GM23338 (cell line): Measurements from ENCODE around the gene FBXO34. TPM values are rescaled to one million over a fixed set of nuclear protein-coding genes. Genes with fewer than 3 reads are reported as not detected.

Experiments used
- ATAC-seq: fragments of 200-7000 bp; cut with Tn5 transposase; 3 replicates; pipeline ENCODE4 v1.9.1; 2020
- DNase-seq: peaks from one replicate; pipeline ENCODE4 v3.0.0-alpha.2; 2015; ENCODE audit warnings: low spot score
- H2AFZ ChIP-seq: fragments of 200-600 bp; sonication (generic); 2 replicates; pipeline ENCODE4 v1.8.0; 2016; ENCODE audit warnings: antibody characterized with exemption, mild to moderate bottlenecking, moderate library complexity
- H3F3A ChIP-seq: fragments of 200-600 bp; sonication (generic); replicated peaks from 2 replicates; pipeline ENCODE4 v1.8.0; 2017; ENCODE audit warnings: antibody characterized with exemption, mixed run types, low read depth
- H3K27ac ChIP-seq: fragments of 200-600 bp; sonication (generic); 2 replicates; pipeline ENCODE4 v1.6.1; 2016; ENCODE audit warnings: low read depth
- H3K27me3 ChIP-seq: fragments of 200-600 bp; sonication (generic); 2 replicates; pipeline ENCODE4 v1.8.0; 2016; ENCODE audit warnings: mild to moderate bottlenecking, mixed run types, moderate library complexity; ENCODE audit not compliant: insufficient read depth
- H3K36me3 ChIP-seq: fragments of 200-600 bp; sonication (generic); 2 replicates; pipeline ENCODE4 v1.8.0; 2016; ENCODE audit warnings: mild to moderate bottlenecking; ENCODE audit not compliant: insufficient read depth
- H3K4me1 ChIP-seq: fragments of 200-600 bp; sonication (generic); 2 replicates; pipeline ENCODE4 v1.8.0; 2016; ENCODE audit warnings: mild to moderate bottlenecking, moderate library complexity; ENCODE audit not compliant: insufficient read depth
- H3K4me2 ChIP-seq: fragments of 200-600 bp; sonication (generic); 2 replicates; pipeline ENCODE4 v1.7.1; 2017; ENCODE audit warnings: mixed run types
- H3K4me3 ChIP-seq: fragments of 200-600 bp; sonication (generic); 2 replicates; pipeline ENCODE4 v1.6.1; 2016; ENCODE audit warnings: mixed run types
- H3K79me2 ChIP-seq: fragments of 200-600 bp; sonication (generic); replicated peaks from 2 replicates; pipeline ENCODE4 v1.8.0; 2017; ENCODE audit warnings: mild to moderate bottlenecking; ENCODE audit not compliant: insufficient read depth
- H3K9me2 ChIP-seq: fragments of 200-600 bp; sonication (generic); 2 replicates; pipeline ENCODE4 v1.8.0; 2017; ENCODE audit not compliant: insufficient read depth
- H4K20me1 ChIP-seq: fragments of 200-600 bp; sonication (generic); replicated peaks from 2 replicates; pipeline ENCODE4 v1.8.0; 2017; ENCODE audit warnings: mild to moderate bottlenecking; ENCODE audit not compliant: insufficient read depth
- H3K27ac Mint-ChIP-seq: 2 replicates; pipeline ENCODE4 v1.8.0; 2020; ENCODE audit warnings: inconsistent platforms, mild to moderate bottlenecking, moderate library complexity, mixed read lengths
- H3K27me3 Mint-ChIP-seq: 3 replicates; pipeline ENCODE4 v1.8.0; 2022; ENCODE audit warnings: low read depth, mild to moderate bottlenecking, moderate library complexity, mixed read lengths, inconsistent platforms; ENCODE audit not compliant: insufficient read depth, poor library complexity
- H3K36me3 Mint-ChIP-seq: 3 replicates; pipeline ENCODE4 v1.8.0; 2021; ENCODE audit warnings: low read depth, mild to moderate bottlenecking, inconsistent platforms, moderate library complexity, mixed read lengths
- H3K4me1 Mint-ChIP-seq: 3 replicates; pipeline ENCODE4 v1.8.0; 2020; ENCODE audit warnings: mild to moderate bottlenecking, inconsistent platforms, mixed read lengths
- H3K4me3 Mint-ChIP-seq: 3 replicates; pipeline ENCODE4 v1.8.0; 2021; ENCODE audit warnings: moderate library complexity, mild to moderate bottlenecking, inconsistent platforms, mixed read lengths
- H3K9me3 Mint-ChIP-seq: 3 replicates; pipeline ENCODE4 v1.8.0; 2020; ENCODE audit warnings: moderate library complexity, mild to moderate bottlenecking, inconsistent platforms, mixed read lengths
- CREB1 ChIP-seq: fragments of 250-450 bp; sonication (Bioruptor Pico); IDR thresholded peaks from 2 replicates; pipeline ENCODE4 v1.5.0; 2020; ENCODE audit warnings: low read depth, mild to moderate bottlenecking, moderate library complexity
- EZH2 ChIP-seq: fragments of 200-600 bp; sonication (generic); IDR thresholded peaks from one replicate; pipeline ENCODE4 v1.8.0; 2017; ENCODE audit warnings: antibody characterized with exemption, mild to moderate bottlenecking, low read depth; ENCODE audit not compliant: unreplicated experiment
- EZH2phosphoT487 ChIP-seq: fragments of 200-600 bp; sonication (generic); IDR thresholded peaks from one replicate; pipeline ENCODE4 v1.8.1; 2018; ENCODE audit warnings: antibody characterized with exemption; ENCODE audit not compliant: unreplicated experiment
- JUNB ChIP-seq: IDR thresholded peaks from one replicate; pipeline ENCODE4 v1.6.1; 2016; ENCODE audit warnings: antibody characterized with exemption; ENCODE audit not compliant: unreplicated experiment
- NANOG ChIP-seq: IDR thresholded peaks from 2 replicates; pipeline ENCODE4 v1.6.1; 2016; ENCODE audit warnings: antibody characterized with exemption, borderline replicate concordance
- POLR2AphosphoS5 ChIP-seq: IDR thresholded peaks from 2 replicates; pipeline ENCODE4 v1.6.1; 2016; ENCODE audit warnings: antibody characterized with exemption, low read depth
- REST ChIP-seq: IDR thresholded peaks from one replicate; pipeline ENCODE4 v1.6.1; 2018; ENCODE audit warnings: antibody characterized with exemption; ENCODE audit not compliant: unreplicated experiment
- STAT1 ChIP-seq: IDR thresholded peaks from one replicate; pipeline ENCODE4 v1.6.1; 2016; ENCODE audit warnings: antibody characterized with exemption; ENCODE audit not compliant: unreplicated experiment
- ZNF114 ChIP-seq: fragments of 250-450 bp; sonication (Bioruptor Pico); IDR thresholded peaks from 2 replicates; pipeline ENCODE4 v1.5.0; 2020; ENCODE audit warnings: mild to moderate bottlenecking, moderate library complexity
- ZNF331 ChIP-seq: fragments of 250-450 bp; sonication (Bioruptor Pico); IDR thresholded peaks from 2 replicates; pipeline ENCODE4 v1.5.0; 2020; ENCODE audit warnings: low read depth, mild to moderate bottlenecking, moderate library complexity
- polyA plus RNA-seq: library from polyadenylated mRNA; unstranded; fragments of >200 nt; fragmentation: Nextera tagmentation; extraction: Ambion mirVana; gene quantifications from 2 replicates; pipeline ENCODE4 v1.2.1, GENCODE V29; 2016
- total RNA-seq: library from RNA; depleted of rRNA; stranded (reverse); fragments of >200 nt; shearing (Covaris generic); gene quantifications from 2 replicates; pipeline ENCODE4 v1.2.3, GENCODE V29; 2014
- TF ChIP-seq, protein P1 (sequence below), 2 experiments: fragments of 200-600 bp in 1 of 2; sonication (generic) in 1 of 2; conservative IDR thresholded peaks; 2 replicates each; pipeline versions ENCODE4 v1.5.1 to v1.6.1; 2016 to 2017; ENCODE audit warnings: antibody characterized with exemption in 2 of 2, low read depth in 2 of 2, mild to moderate bottlenecking in 2 of 2, moderate library complexity in 1 of 2
- TF ChIP-seq, protein P2 (sequence below): IDR thresholded peaks from 2 replicates; pipeline ENCODE4 v1.6.1; 2016; ENCODE audit warnings: antibody characterized with exemption
- TF ChIP-seq, protein P3 (sequence below): fragments of 250-450 bp; sonication (Bioruptor Pico); IDR thresholded peaks from 2 replicates; pipeline ENCODE4 v1.5.0; 2020; ENCODE audit warnings: mild to moderate bottlenecking, moderate library complexity

The FBXO34 gene
- total and polyA plus RNA-seq, 2 experiments from 2014 or later = 9.4 to 13.4 TPM

DNA sequence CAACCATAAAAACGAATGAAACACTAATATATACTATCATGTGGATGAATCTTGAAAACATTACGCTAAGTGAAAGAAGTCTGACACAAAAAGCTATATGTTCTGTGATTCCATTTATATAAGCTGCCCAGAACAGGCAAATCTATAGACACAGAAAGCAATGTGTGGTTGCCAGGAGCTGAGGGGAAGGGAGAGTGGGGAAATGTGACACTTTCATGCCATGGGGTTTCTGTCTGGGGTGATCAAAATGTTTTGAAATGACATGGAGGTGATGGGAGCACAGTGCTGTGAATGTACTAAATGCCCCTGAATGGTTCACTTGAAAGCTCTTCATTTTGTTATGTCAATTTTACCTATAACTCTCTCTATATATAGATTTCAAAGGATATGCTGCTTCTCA is 110.3 kb downstream of the FBXO34 start (continued):
- TF ChIP-seq CREB1 (CRISPR knock-in tag) = no peak
- no peak for TF ChIP-seq EZH2phosphoT487
- no peak for TF ChIP-seq POLR2AphosphoS5
- TF ChIP-seq NANOG = no peak
- TF ChIP-seq JUNB = no peak

- H3K4me1 Mint-ChIP-seq = no peaks in the 10 kb centered on the region
- H3K9me2 ChIP-seq = no peaks in the 10 kb centered on the region
- no peaks in the 10 kb centered on the region for H3F3A ChIP-seq
- H3K36me3 ChIP-seq = peaks cover 18% of the 10 kb centered on the region
- no peaks in the 10 kb centered on the region for H3K79me2 ChIP-seq
- peaks cover 7% of the 10 kb centered on the region for H4K20me1 ChIP-seq
- peaks cover 22% of the 10 kb centered on the region for H3K36me3 Mint-ChIP-seq
- H3K27me3 Mint-ChIP-seq = no peaks in the 10 kb centered on the region
- no peaks in the 10 kb centered on the region for H3K4me1 ChIP-seq
- no peak overlapping the region for H3K4me3 Mint-ChIP-seq
- no peak for ATAC-seq
- no peaks in the 10 kb centered on the region for H3K9me3 Mint-ChIP-seq
- no peak overlapping the region for H3K27ac ChIP-seq
- H2AFZ ChIP-seq = no peak overlapping the region
- no peaks in the 10 kb centered on the region for H3K27me3 ChIP-seq
- DNase-seq = no peak
- TF ChIP-seq ZNF331 = no peak
- TF ChIP-seq ZNF114 (CRISPR knock-in tag) = no peak
- TF ChIP-seq CREB1 (CRISPR knock-in tag) = no peak
- TF ChIP-seq, protein P1, sequence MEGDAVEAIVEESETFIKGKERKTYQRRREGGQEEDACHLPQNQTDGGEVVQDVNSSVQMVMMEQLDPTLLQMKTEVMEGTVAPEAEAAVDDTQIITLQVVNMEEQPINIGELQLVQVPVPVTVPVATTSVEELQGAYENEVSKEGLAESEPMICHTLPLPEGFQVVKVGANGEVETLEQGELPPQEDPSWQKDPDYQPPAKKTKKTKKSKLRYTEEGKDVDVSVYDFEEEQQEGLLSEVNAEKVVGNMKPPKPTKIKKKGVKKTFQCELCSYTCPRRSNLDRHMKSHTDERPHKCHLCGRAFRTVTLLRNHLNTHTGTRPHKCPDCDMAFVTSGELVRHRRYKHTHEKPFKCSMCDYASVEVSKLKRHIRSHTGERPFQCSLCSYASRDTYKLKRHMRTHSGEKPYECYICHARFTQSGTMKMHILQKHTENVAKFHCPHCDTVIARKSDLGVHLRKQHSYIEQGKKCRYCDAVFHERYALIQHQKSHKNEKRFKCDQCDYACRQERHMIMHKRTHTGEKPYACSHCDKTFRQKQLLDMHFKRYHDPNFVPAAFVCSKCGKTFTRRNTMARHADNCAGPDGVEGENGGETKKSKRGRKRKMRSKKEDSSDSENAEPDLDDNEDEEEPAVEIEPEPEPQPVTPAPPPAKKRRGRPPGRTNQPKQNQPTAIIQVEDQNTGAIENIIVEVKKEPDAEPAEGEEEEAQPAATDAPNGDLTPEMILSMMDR (conservative IDR thresholded peaks at IDR 0.05; ENCODE audit: low read depth in 2 of 2) = no peak
- no peak for TF ChIP-seq REST
- TF ChIP-seq, protein P2, sequence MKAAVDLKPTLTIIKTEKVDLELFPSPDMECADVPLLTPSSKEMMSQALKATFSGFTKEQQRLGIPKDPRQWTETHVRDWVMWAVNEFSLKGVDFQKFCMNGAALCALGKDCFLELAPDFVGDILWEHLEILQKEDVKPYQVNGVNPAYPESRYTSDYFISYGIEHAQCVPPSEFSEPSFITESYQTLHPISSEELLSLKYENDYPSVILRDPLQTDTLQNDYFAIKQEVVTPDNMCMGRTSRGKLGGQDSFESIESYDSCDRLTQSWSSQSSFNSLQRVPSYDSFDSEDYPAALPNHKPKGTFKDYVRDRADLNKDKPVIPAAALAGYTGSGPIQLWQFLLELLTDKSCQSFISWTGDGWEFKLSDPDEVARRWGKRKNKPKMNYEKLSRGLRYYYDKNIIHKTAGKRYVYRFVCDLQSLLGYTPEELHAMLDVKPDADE = no peak
- TF ChIP-seq JUNB = no peak
- no peak for TF ChIP-seq POLR2AphosphoS5
- TF ChIP-seq, protein P3, sequence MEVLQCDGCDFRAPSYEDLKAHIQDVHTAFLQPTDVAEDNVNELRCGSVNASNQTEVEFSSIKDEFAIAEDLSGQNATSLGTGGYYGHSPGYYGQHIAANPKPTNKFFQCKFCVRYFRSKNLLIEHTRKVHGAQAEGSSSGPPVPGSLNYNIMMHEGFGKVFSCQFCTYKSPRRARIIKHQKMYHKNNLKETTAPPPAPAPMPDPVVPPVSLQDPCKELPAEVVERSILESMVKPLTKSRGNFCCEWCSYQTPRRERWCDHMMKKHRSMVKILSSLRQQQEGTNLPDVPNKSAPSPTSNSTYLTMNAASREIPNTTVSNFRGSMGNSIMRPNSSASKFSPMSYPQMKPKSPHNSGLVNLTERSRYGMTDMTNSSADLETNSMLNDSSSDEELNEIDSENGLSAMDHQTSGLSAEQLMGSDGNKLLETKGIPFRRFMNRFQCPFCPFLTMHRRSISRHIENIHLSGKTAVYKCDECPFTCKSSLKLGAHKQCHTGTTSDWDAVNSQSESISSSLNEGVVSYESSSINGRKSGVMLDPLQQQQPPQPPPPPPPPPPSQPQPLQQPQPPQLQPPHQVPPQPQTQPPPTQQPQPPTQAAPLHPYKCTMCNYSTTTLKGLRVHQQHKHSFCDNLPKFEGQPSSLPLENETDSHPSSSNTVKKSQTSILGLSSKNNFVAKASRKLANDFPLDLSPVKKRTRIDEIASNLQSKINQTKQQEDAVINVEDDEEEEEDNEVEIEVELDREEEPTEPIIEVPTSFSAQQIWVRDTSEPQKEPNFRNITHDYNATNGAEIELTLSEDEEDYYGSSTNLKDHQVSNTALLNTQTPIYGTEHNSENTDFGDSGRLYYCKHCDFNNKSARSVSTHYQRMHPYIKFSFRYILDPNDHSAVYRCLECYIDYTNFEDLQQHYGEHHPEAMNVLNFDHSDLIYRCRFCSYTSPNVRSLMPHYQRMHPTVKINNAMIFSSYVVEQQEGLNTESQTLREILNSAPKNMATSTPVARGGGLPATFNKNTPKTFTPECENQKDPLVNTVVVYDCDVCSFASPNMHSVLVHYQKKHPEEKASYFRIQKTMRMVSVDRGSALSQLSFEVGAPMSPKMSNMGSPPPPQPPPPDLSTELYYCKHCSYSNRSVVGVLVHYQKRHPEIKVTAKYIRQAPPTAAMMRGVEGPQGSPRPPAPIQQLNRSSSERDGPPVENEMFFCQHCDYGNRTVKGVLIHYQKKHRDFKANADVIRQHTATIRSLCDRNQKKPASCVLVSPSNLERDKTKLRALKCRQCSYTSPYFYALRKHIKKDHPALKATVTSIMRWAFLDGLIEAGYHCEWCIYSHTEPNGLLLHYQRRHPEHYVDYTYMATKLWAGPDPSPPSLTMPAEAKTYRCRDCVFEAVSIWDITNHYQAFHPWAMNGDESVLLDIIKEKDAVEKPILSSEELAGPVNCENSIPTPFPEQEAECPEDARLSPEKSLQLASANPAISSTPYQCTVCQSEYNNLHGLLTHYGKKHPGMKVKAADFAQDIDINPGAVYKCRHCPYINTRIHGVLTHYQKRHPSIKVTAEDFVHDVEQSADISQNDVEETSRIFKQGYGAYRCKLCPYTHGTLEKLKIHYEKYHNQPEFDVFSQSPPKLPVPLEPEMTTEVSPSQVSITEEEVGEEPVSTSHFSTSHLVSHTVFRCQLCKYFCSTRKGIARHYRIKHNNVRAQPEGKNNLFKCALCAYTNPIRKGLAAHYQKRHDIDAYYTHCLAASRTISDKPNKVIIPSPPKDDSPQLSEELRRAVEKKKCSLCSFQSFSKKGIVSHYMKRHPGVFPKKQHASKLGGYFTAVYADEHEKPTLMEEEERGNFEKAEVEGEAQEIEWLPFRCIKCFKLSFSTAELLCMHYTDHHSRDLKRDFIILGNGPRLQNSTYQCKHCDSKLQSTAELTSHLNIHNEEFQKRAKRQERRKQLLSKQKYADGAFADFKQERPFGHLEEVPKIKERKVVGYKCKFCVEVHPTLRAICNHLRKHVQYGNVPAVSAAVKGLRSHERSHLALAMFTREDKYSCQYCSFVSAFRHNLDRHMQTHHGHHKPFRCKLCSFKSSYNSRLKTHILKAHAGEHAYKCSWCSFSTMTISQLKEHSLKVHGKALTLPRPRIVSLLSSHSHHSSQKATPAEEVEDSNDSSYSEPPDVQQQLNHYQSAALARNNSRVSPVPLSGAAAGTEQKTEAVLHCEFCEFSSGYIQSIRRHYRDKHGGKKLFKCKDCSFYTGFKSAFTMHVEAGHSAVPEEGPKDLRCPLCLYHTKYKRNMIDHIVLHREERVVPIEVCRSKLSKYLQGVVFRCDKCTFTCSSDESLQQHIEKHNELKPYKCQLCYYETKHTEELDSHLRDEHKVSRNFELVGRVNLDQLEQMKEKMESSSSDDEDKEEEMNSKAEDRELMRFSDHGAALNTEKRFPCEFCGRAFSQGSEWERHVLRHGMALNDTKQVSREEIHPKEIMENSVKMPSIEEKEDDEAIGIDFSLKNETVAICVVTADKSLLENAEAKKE (CRISPR knock-in tag) = no peak
- TF ChIP-seq EZH2phosphoT487 = no peak
- no peak for TF ChIP-seq EZH2
- no peak for TF ChIP-seq STAT1
- no peak for TF ChIP-seq NANOG
- no peak overlapping the region for H3K4me3 ChIP-seq
- H3K4me2 ChIP-seq = no peak overlapping the region
- H3K27ac Mint-ChIP-seq = no peak overlapping the region
Measured at GRCh38 chr14:55382483-55382882, 111.3 kb downstream of the FBXO34 start.
